Lung (tissue), 12 donors: ENCODE data around the gene ZNF25. TPM values are rescaled to one million over a fixed set of nuclear protein-coding genes. Genes with fewer than 3 reads are reported as not detected.
"Not testable (repeated sequence)": the region's sequence is repeated elsewhere in the genome, so short reads cannot be mapped to it uniquely, and the experiment has no call there.

Source experiments
- ATAC-seq: fragments of 200-7000 bp; cut with Tn5 transposase; one replicate; pipeline ENCODE4 v1.9.1; 2020; ENCODE audit warnings: moderate number of reproducible peaks; ENCODE audit not compliant: insufficient read depth, low FRiP score
- DNase-seq, 3 donors: peaks; one replicate each; pipeline ENCODE4 v3.0.0-alpha.2; 2013 to 2017
- H3K27ac ChIP-seq, 2 donors: one replicate each; pipeline ENCODE4 v1.5.1; 2013; ENCODE audit warnings: mild to moderate bottlenecking in 2 of 2, moderate library complexity in 2 of 2, control low read depth in 1 of 2, inconsistent platforms in 1 of 2, low read depth in 1 of 2, low read length in 1 of 2
- H3K27me3 ChIP-seq, 3 donors: one replicate each; pipeline ENCODE4 v1.5.1; 2013; ENCODE audit warnings: low read length in 2 of 3; ENCODE audit not compliant: control insufficient read depth in 3 of 3, insufficient read depth in 3 of 3
- H3K36me3 ChIP-seq, 4 donors: one replicate each; pipeline ENCODE4 v1.5.1; 2013; ENCODE audit warnings: low read length in 4 of 4, mild to moderate bottlenecking in 1 of 4, moderate library complexity in 1 of 4; ENCODE audit not compliant: control insufficient read depth in 4 of 4, insufficient read depth in 4 of 4
- H3K4me1 ChIP-seq, 5 donors: one replicate each; pipeline ENCODE4 v1.5.1; 2013; ENCODE audit warnings: low read length in 5 of 5, mild to moderate bottlenecking in 2 of 5, moderate library complexity in 1 of 5; ENCODE audit not compliant: control insufficient read depth in 5 of 5, insufficient read depth in 5 of 5
- H3K4me3 ChIP-seq: one replicate; pipeline ENCODE4 v1.5.1; 2013; ENCODE audit warnings: mild to moderate bottlenecking, control low read depth, moderate library complexity
- H3K9ac ChIP-seq, 2 donors: one replicate each; pipeline ENCODE4 v1.5.1; 2013; ENCODE audit warnings: low read length in 2 of 2, control low read depth in 1 of 2; ENCODE audit not compliant: insufficient read depth in 1 of 2
- H3K9me3 ChIP-seq, 4 donors: one replicate each; pipeline ENCODE4 v1.5.1; 2013; ENCODE audit warnings: low read length in 3 of 4, mild to moderate bottlenecking in 1 of 4, moderate library complexity in 1 of 4; ENCODE audit not compliant: control insufficient read depth in 4 of 4, insufficient read depth in 3 of 4
- WGBS, 2 donors: extraction: QIAGEN DNeasy Blood & Tissue Kit; methylation state at CpG; one replicate each; pipeline ENCODE4 v1.1.7; 2013; 5-methylcytosine and 5-hydroxymethylcytosine counted together
- polyA plus RNA-seq, 2 donors: library from polyadenylated mRNA; stranded (reverse); fragments of 200-250 nt; gene quantifications; one replicate each; pipeline ENCODE4 v1.2.1, GENCODE V29; 2013
- total RNA-seq, 2 donors: library from RNA; depleted of rRNA in 1 of 2; stranded (reverse); fragments of >200 nt in 1 of 2; gene quantifications; one replicate each; pipeline ENCODE4 v1.2.1, GENCODE V29; 2014 to 2021
- TF ChIP-seq, protein P1 (sequence below): IDR thresholded peaks from 2 replicates; pipeline ENCODE4 v1.5.1; 2012; ENCODE audit warnings: mild to moderate bottlenecking; ENCODE audit errors: control extremely low read depth, extremely low read depth
- donor health status: control.
- donor health status: control.
- donor health status: Bipolar disorder and iron deficiency.
- donor health status: healthy.
- donor health status: DM: yes; HTN: yes; CAD: no.

ZNF25 gene
- total and polyA plus RNA-seq, 4 donors = 4.7 to 20.1 (median 6.8) TPM

DNA sequence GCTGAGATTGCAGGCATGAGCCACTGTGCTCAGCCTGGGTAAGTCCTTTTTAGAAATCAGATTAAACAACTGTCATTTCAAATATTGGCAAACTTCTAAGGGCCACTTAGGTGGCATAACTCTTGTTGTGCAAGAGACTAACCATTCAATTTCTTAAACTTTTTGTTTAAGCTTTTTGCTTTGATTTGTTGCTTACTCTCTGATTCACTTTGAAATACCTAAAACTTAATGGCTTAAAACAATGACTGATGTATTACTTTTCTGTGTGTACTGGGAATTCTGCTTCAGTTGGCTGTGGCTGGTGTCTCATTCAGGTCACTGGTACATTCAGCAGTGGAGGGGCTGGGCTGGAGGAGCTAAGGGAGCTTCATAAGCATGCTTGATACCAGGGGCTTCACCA lies 28.9 kb downstream of the ZNF25 start:
- Histone ChIP-seq H3K9me3 (peaks cover 0 to 2% (median 0%) of the 10 kb centered on the region in 4 donors), H3K27me3 (no peaks in the 10 kb centered on the region), H3K27ac (no peak overlapping the region), H3K36me3 (peaks cover 9 to 11% (median 10%) of the 10 kb centered on the region in 4 donors), H3K9ac (no peak overlapping the region), H3K4me3 (no peak overlapping the region), H3K4me1 (no peaks in the 10 kb centered on the region)
- ATAC-seq (no peak), DNase-seq (no peak)
- TF ChIP-seq, protein P1, sequence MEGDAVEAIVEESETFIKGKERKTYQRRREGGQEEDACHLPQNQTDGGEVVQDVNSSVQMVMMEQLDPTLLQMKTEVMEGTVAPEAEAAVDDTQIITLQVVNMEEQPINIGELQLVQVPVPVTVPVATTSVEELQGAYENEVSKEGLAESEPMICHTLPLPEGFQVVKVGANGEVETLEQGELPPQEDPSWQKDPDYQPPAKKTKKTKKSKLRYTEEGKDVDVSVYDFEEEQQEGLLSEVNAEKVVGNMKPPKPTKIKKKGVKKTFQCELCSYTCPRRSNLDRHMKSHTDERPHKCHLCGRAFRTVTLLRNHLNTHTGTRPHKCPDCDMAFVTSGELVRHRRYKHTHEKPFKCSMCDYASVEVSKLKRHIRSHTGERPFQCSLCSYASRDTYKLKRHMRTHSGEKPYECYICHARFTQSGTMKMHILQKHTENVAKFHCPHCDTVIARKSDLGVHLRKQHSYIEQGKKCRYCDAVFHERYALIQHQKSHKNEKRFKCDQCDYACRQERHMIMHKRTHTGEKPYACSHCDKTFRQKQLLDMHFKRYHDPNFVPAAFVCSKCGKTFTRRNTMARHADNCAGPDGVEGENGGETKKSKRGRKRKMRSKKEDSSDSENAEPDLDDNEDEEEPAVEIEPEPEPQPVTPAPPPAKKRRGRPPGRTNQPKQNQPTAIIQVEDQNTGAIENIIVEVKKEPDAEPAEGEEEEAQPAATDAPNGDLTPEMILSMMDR = no peak

DNA sequence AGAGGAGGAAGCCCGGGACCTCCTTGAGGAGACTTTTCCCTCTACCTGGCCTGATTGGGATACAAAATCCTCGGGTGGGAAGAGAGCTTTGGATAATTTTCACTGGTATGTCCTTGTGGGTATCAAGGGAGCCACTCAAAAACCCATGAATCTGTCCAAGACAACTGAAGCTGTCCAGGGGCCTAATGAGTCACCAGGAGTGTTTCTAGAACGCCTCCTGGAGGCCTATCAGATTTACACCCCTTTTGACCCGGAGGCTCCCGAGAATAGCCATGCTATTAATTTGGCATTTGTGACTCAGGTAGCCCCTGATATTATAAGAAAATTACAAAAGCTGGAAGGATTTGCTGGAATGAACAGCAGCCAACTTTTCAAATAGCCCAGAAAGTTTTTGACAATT lies 38.6 kb downstream of the ZNF25 start:
- TF ChIP-seq, protein P1 = no peak
- 73 to 84% methylated on average over 5 of the region's 5 CpGs for WGBS, 2 donors
- ATAC-seq (no peak), DNase-seq (no peak)
- Histone ChIP-seq H3K4me1 (no peaks in the 10 kb centered on the region), H3K9ac (no peak overlapping the region), H3K9me3 (peaks cover 0 to 11% (median 3%) of the 10 kb centered on the region in 4 donors), H3K27ac (no peak overlapping the region), H3K27me3 (no peaks in the 10 kb centered on the region), H3K36me3 (no peaks in the 10 kb centered on the region), H3K4me3 (no peak overlapping the region)

DNA sequence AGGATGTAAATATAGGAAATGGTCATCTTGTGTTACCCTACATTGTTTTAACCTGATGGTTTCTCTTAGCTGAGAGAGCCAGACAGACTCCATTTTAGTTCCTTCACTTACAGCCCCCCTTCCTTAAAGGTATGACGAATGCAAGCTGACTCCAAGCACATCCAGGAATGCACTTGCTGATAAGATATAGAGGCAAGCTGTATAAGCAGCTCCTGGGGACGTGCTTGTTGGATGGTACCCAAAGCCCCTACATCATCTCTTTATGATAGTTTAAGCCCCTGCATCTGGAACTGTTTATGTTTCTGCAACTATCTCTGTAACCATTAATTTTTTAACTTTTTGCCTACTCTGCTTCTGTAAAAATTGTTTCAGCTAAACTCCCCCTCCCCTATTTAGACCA lies 41.7 kb downstream of the ZNF25 start:
- no peaks in the 10 kb centered on the region for H3K36me3 ChIP-seq
- WGBS, 2 donors = 52 to 64% methylated on average over 2 of the region's 2 CpGs
- DNase-seq (no peak), ATAC-seq (no peak)
- no peak overlapping the region for H3K9ac ChIP-seq
- no peaks in the 10 kb centered on the region for H3K4me1 ChIP-seq
- no peak overlapping the region for H3K4me3 ChIP-seq
- no peak overlapping the region for H3K27ac ChIP-seq
- no peaks in the 10 kb centered on the region for H3K27me3 ChIP-seq
- H3K9me3 ChIP-seq = peaks cover 0 to 12% (median 3%) of the 10 kb centered on the region in 4 donors
- TF ChIP-seq, protein P1 = no peak

DNA sequence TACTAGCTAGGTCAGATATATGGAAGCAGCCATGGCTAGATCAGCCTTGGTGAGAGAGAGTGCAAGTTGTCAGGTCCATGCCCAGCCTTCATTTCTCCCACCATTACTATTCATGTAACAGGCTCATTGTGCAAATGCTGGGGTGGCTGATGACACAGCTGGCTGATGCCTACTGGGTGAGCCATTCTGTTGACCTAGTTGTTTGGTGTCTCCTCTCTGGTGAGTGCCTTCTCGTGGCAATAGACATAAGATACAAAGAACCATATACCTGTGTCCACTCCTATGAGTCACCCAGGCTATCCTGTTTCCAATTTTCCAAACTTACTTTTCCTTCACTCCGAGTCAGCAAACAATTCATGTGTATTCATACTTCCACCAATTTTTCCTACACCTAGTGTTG lies 46.0 kb downstream of the ZNF25 start:
- H3K36me3 ChIP-seq = no peaks in the 10 kb centered on the region
- no peak overlapping the region for H3K4me3 ChIP-seq
- H3K27me3 ChIP-seq = no peaks in the 10 kb centered on the region
- no peak for DNase-seq
- 53 to 67% methylated on average over 2 of the region's 2 CpGs for WGBS, 2 donors
- no peak overlapping the region for H3K27ac ChIP-seq
- H3K9me3 ChIP-seq = peaks cover 0 to 10% (median 3%) of the 10 kb centered on the region in 4 donors
- H3K4me1 ChIP-seq = no peaks in the 10 kb centered on the region
- H3K9ac ChIP-seq = no peak overlapping the region
- no peak for ATAC-seq
- TF ChIP-seq, protein P1 = no peak

DNA sequence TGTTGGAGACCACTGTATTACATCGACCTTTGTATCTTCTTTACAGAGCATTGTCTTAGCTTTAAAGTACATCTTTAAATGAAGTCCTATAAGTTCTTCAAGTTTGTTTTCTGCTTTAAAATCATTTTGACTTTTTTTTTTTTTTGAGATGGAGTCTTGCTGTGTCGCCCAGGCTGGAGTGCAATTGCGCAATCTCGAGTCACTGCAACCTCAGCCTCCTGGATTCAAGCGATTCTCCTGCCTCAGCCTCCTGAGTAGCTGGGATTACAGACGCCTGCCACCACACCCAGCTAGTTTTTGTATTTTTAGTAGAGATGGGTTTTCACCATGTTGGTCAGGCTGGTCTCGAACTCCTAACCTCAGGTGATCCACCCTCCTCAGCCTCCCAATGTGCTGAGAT lies 68.3 kb downstream of the ZNF25 start:
- H3K4me3 ChIP-seq, ATAC-seq, H3K27me3 ChIP-seq, H3K9ac ChIP-seq, H3K27ac ChIP-seq, H3K9me3 ChIP-seq, H3K4me1 ChIP-seq, DNase-seq, H3K36me3 ChIP-seq: not testable (repeated sequence)
- WGBS, 2 donors = 77 to 84% methylated on average over 7 of the region's 7 CpGs
